ENCODE measurements around the gene PTPRM.

DNA sequence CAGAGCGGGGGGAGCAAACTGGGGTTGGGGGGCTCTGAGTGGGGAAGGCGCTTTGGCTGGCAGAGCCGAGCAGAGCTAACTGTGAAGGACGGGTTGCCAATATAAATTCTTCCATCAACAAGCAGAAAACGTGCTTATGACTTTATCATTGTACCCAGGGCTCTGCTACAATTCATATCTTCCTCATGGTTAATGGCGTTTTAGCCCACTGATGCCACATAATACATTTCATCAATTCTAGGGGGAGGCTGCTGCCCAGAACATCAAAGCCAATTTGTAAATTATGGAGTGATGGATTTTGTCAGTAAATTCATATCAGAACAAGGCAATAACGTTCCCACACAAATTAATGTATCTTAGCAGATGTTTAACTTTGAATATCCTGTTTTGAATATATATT is 866.7 kb downstream of the PTPRM start:
- TF ChIP-seq POLR2AphosphoS5 (IDR thresholded peaks at IDR 0.05; ENCODE audit: low read depth, low read length) (no peak), TCF7L2 (IDR thresholded peaks at IDR 0.05; ENCODE audit: low read depth, low read length) (no peak)
- TF ChIP-seq, protein P1, sequence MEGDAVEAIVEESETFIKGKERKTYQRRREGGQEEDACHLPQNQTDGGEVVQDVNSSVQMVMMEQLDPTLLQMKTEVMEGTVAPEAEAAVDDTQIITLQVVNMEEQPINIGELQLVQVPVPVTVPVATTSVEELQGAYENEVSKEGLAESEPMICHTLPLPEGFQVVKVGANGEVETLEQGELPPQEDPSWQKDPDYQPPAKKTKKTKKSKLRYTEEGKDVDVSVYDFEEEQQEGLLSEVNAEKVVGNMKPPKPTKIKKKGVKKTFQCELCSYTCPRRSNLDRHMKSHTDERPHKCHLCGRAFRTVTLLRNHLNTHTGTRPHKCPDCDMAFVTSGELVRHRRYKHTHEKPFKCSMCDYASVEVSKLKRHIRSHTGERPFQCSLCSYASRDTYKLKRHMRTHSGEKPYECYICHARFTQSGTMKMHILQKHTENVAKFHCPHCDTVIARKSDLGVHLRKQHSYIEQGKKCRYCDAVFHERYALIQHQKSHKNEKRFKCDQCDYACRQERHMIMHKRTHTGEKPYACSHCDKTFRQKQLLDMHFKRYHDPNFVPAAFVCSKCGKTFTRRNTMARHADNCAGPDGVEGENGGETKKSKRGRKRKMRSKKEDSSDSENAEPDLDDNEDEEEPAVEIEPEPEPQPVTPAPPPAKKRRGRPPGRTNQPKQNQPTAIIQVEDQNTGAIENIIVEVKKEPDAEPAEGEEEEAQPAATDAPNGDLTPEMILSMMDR (IDR thresholded peaks at IDR 0.05) = no peak

All from Panc1 (cell line).